Fibroblast of lung (primary cell): ENCODE results near the gene CCT5. TPM values are rescaled to one million over a fixed set of nuclear protein-coding genes. Genes with fewer than 3 reads are reported as not detected.
A peak's percentile ranks its signal among the peaks of the same experiment; 100 is the strongest.

ENCODE experiments used
- DNase-seq, 2 donors: peaks; one replicate each; pipeline versions ENCODE4 v3.0.0 to v3.0.0-alpha.2; 2010; ENCODE audit warnings: low read depth in 2 of 2
- H2AFZ ChIP-seq: 2 replicates; pipeline ENCODE4 v1.5.1; 2012; ENCODE audit warnings: low read length, control low read depth, inconsistent platforms
- H3K27ac ChIP-seq: 2 replicates; pipeline ENCODE4 v1.5.1; 2011; ENCODE audit warnings: low read length, control low read depth; ENCODE audit not compliant: insufficient read depth
- H3K27me3 ChIP-seq: 2 replicates; pipeline ENCODE4 v1.5.1; 2011; ENCODE audit warnings: mild to moderate bottlenecking, low read length; ENCODE audit not compliant: control insufficient read depth, insufficient read depth
- H3K36me3 ChIP-seq: 2 replicates; pipeline ENCODE4 v1.5.1; 2011; ENCODE audit warnings: low read length; ENCODE audit not compliant: control insufficient read depth, insufficient read depth
- H3K4me1 ChIP-seq: 2 replicates; pipeline ENCODE4 v1.5.1; 2011; ENCODE audit warnings: low read length; ENCODE audit not compliant: control insufficient read depth, insufficient read depth; ENCODE audit errors: extremely low read depth
- H3K4me2 ChIP-seq: 2 replicates; pipeline ENCODE4 v1.5.1; 2011; ENCODE audit warnings: low read length, control low read depth; ENCODE audit not compliant: insufficient read depth; ENCODE audit errors: extremely low read depth
- H3K4me3 ChIP-seq, 4 experiments: fragments of 200-600 bp in 1 of 4; sonication (generic) in 1 of 4; replicated peaks in 1 of 4; 2 replicates each; pipeline ENCODE4 v1.5.1; 2011 to 2016; ENCODE audit warnings: low read length in 4 of 4, low read depth in 3 of 4, mild to moderate bottlenecking in 3 of 4, control low read depth in 2 of 4, inconsistent platforms in 1 of 4, mixed read lengths in 1 of 4; ENCODE audit not compliant: insufficient read depth in 1 of 4; ENCODE audit errors: control extremely low read depth in 1 of 4
- H3K79me2 ChIP-seq: 2 replicates; pipeline ENCODE4 v1.5.1; 2012; ENCODE audit warnings: mild to moderate bottlenecking, low read length, inconsistent platforms; ENCODE audit not compliant: control insufficient read depth, insufficient read depth
- H3K9ac ChIP-seq: 2 replicates; pipeline ENCODE4 v1.5.1; 2011; ENCODE audit warnings: mild to moderate bottlenecking, low read length, control low read depth; ENCODE audit not compliant: insufficient read depth
- H3K9me3 ChIP-seq: 2 replicates; pipeline ENCODE4 v1.5.1; 2012; ENCODE audit warnings: low read depth, low read length; ENCODE audit not compliant: control insufficient read depth, insufficient read depth
- H4K20me1 ChIP-seq: 2 replicates; pipeline ENCODE4 v1.5.1; 2011; ENCODE audit warnings: low read length; ENCODE audit not compliant: control insufficient read depth, insufficient read depth; ENCODE audit errors: extremely low read depth
- CTCF ChIP-seq, 2 donors: IDR thresholded peaks in 1 of 2; conservative IDR thresholded peaks in 1 of 2; 1 replicate in 1 of 2; 2 replicates in 1 of 2; pipeline ENCODE4 v1.5.1; 2011 to 2012; ENCODE audit warnings: low read length in 2 of 2, control low read depth in 1 of 2, inconsistent platforms in 1 of 2, low read depth in 1 of 2, mild to moderate bottlenecking in 1 of 2
- EZH2 ChIP-seq: IDR thresholded peaks from 2 replicates; pipeline ENCODE4 v1.5.1; 2012; ENCODE audit warnings: low read length, control low read depth, mild to moderate bottlenecking; ENCODE audit errors: missing control alignments
- polyA plus RNA-seq, 2 donors: library from polyadenylated mRNA; depleted of rRNA in 1 of 2; stranded (reverse) in 1 of 2; unstranded in 1 of 2; fragments of >200 nt; gene quantifications; 2 replicates each; pipeline ENCODE4 v1.2.1, GENCODE V29; 2011 to 2012; ENCODE audit warnings: missing spikeins in 1 of 2
- total RNA-seq: library from RNA; depleted of rRNA; stranded (reverse); fragments of >200 nt; gene quantifications from 2 replicates; pipeline ENCODE4 v1.2.1, GENCODE V29; 2014

CCT5 gene
- total and polyA plus RNA-seq, 2 donors (not counting 1 experiment from before 2014, with no cell fraction given), result 341 to 406 TPM

- Histone ChIP-seq H3K4me1 (peaks cover 4% of the 10 kb centered on the region), H3K27me3 (no peaks in the 10 kb centered on the region), H2AFZ (no peak overlapping the region), H3K4me2 (no peak overlapping the region), H3K4me3 (no peak overlapping the region), H3K9ac (no peak overlapping the region), H3K27ac (no peak overlapping the region), H3K79me2 (peaks cover 4% of the 10 kb centered on the region), H3K36me3 (peaks cover 44% of the 10 kb centered on the region), H3K9me3 (no peaks in the 10 kb centered on the region), H4K20me1 (no peaks in the 10 kb centered on the region)
- TF ChIP-seq CTCF (conservative IDR thresholded peaks at IDR 0.05 in 1 of 2, IDR thresholded peaks at IDR 0.05 in 1 of 2; ENCODE audit: low read depth in 1 of 2, low read length in 2 of 2) (no peak), EZH2 (no peak)
- no peak for DNase-seq
Observed at GRCh38 chr5:10262995-10263394, 12.9 kb downstream of the CCT5 start.

- H3K79me2 ChIP-seq, result peaks cover under 1% of the 10 kb centered on the region
- H3K9ac ChIP-seq, result no peak overlapping the region
- no peak overlapping the region for H3K4me3 ChIP-seq
- no peak overlapping the region for H2AFZ ChIP-seq
- DNase-seq, result no peak
- no peaks in the 10 kb centered on the region for H4K20me1 ChIP-seq
- H3K4me1 ChIP-seq, result peaks cover 4% of the 10 kb centered on the region
- no peak for TF ChIP-seq EZH2
- no peak for TF ChIP-seq CTCF (conservative IDR thresholded peaks at IDR 0.05 in 1 of 2, IDR thresholded peaks at IDR 0.05 in 1 of 2; ENCODE audit: low read depth in 1 of 2, low read length in 2 of 2)
- H3K27me3 ChIP-seq, result no peaks in the 10 kb centered on the region
- H3K27ac ChIP-seq, result no peak overlapping the region
- no peaks in the 10 kb centered on the region for H3K9me3 ChIP-seq
- peaks cover 33% of the 10 kb centered on the region for H3K36me3 ChIP-seq
- H3K4me2 ChIP-seq, result no peak overlapping the region
Observed at GRCh38 chr5:10264604-10265003, 14.5 kb downstream of the CCT5 start.

- no peak for TF ChIP-seq CTCF (conservative IDR thresholded peaks at IDR 0.05 in 1 of 2, IDR thresholded peaks at IDR 0.05 in 1 of 2; ENCODE audit: low read depth in 1 of 2, low read length in 2 of 2)
- no peak for TF ChIP-seq EZH2
- H3K4me1 ChIP-seq, result peaks cover 4% of the 10 kb centered on the region
- H3K36me3 ChIP-seq, result peaks cover 25% of the 10 kb centered on the region
- no peaks in the 10 kb centered on the region for H4K20me1 ChIP-seq
- H3K27ac ChIP-seq, result peak overlapping the region; percentile 40
- no peak overlapping the region for H3K9ac ChIP-seq
- no peaks in the 10 kb centered on the region for H3K9me3 ChIP-seq
- H3K79me2 ChIP-seq, result no peaks in the 10 kb centered on the region
- H2AFZ ChIP-seq, result no peak overlapping the region
- H3K4me3 ChIP-seq, result no peak overlapping the region
- no peak overlapping the region for H3K4me2 ChIP-seq
- no peaks in the 10 kb centered on the region for H3K27me3 ChIP-seq
- no peak for DNase-seq
Observed at GRCh38 chr5:10265245-10266109, 15.4 kb downstream of the CCT5 start.
